DOHH2 (cell line): ENCODE measurements around the gene ZMIZ1.

Source experiments
- CTCF ChIP-seq: fragments of 200-600 bp; sonication (generic); IDR thresholded peaks from one replicate; pipeline ENCODE4 v1.5.1; 2014; ENCODE audit warnings: antibody characterized with exemption, mild to moderate bottlenecking, low read depth, low read length; ENCODE audit not compliant: poor library complexity, severe bottlenecking
- EZH2phosphoT487 ChIP-seq: fragments of 200-600 bp; sonication (generic); IDR thresholded peaks from 2 replicates; pipeline ENCODE4 v1.6.1; 2017; ENCODE audit warnings: borderline replicate concordance, mild to moderate bottlenecking, antibody characterized with exemption, low read length, moderate library complexity, mixed read lengths

- TF ChIP-seq CTCF = no peak
- no peak for TF ChIP-seq EZH2phosphoT487
Observed at GRCh38 chr10:79061441-79062315, 7.1 kb upstream of the ZMIZ1 start.
